Neural cell (in vitro differentiated cells): ENCODE measurements around the gene ASRGL1.

Experiments
- EZH2 ChIP-seq: fragments of 200-600, 300-800 bp; shearing (Covaris generic), sonication (generic); IDR thresholded peaks from 2 replicates; pipeline ENCODE4 v1.6.1; 2014; ENCODE audit warnings: antibody characterized with exemption, low read length, borderline replicate concordance, mild to moderate bottlenecking; ENCODE audit not compliant: insufficient read depth, poor library complexity, severe bottlenecking
- POLR2AphosphoS5 ChIP-seq: IDR thresholded peaks from 2 replicates; pipeline ENCODE4 v1.6.1; 2012
- TAF1 ChIP-seq: IDR thresholded peaks from 2 replicates; pipeline ENCODE4 v1.6.1; 2012; ENCODE audit warnings: low read depth
- TF ChIP-seq, protein P1 (sequence below): fragments of 450-650 bp; IDR thresholded peaks from 2 replicates; pipeline ENCODE4 v1.5.1; 2014; ENCODE audit warnings: antibody characterized with exemption, mild to moderate bottlenecking, moderate library complexity; ENCODE audit not compliant: poor library complexity, severe bottlenecking

GRCh38 chr11:62390237-62390636, 53.0 kb downstream of the ASRGL1 start:
- TF ChIP-seq, protein P1, sequence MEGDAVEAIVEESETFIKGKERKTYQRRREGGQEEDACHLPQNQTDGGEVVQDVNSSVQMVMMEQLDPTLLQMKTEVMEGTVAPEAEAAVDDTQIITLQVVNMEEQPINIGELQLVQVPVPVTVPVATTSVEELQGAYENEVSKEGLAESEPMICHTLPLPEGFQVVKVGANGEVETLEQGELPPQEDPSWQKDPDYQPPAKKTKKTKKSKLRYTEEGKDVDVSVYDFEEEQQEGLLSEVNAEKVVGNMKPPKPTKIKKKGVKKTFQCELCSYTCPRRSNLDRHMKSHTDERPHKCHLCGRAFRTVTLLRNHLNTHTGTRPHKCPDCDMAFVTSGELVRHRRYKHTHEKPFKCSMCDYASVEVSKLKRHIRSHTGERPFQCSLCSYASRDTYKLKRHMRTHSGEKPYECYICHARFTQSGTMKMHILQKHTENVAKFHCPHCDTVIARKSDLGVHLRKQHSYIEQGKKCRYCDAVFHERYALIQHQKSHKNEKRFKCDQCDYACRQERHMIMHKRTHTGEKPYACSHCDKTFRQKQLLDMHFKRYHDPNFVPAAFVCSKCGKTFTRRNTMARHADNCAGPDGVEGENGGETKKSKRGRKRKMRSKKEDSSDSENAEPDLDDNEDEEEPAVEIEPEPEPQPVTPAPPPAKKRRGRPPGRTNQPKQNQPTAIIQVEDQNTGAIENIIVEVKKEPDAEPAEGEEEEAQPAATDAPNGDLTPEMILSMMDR: no peak
- TF ChIP-seq POLR2AphosphoS5 (no peak), EZH2 (no peak), TAF1 (no peak)
